ENCODE measurements around the gene CFAP73.

The CFAP73 gene

DNA sequence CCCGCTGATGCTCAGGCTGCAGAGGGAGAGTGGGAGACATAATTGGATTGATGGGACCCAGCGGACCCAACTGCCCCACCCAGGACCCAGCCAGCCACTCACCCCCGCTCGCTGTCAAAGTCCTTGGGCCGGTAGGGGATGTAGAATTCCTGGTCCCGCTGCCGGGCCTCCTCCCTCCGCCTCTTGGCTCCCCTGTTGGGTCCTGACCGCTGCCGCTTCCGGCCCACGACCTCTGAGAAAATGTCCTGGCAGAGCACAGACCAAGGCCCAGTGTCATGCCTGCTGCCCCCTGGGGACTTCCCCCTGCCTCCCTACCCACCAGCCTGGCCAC is 13.5 kb downstream of the CFAP73 start:
- no peak for DNase-seq (ENCODE audit: low read depth in 1 of 2, low spot score in 1 of 2)

GRCh38 chr12:113164014-113164413 is 14.5 kb downstream of the CFAP73 start:
- DNase-seq (ENCODE audit: low read depth in 1 of 2, low spot score in 1 of 2): no peak

DNA sequence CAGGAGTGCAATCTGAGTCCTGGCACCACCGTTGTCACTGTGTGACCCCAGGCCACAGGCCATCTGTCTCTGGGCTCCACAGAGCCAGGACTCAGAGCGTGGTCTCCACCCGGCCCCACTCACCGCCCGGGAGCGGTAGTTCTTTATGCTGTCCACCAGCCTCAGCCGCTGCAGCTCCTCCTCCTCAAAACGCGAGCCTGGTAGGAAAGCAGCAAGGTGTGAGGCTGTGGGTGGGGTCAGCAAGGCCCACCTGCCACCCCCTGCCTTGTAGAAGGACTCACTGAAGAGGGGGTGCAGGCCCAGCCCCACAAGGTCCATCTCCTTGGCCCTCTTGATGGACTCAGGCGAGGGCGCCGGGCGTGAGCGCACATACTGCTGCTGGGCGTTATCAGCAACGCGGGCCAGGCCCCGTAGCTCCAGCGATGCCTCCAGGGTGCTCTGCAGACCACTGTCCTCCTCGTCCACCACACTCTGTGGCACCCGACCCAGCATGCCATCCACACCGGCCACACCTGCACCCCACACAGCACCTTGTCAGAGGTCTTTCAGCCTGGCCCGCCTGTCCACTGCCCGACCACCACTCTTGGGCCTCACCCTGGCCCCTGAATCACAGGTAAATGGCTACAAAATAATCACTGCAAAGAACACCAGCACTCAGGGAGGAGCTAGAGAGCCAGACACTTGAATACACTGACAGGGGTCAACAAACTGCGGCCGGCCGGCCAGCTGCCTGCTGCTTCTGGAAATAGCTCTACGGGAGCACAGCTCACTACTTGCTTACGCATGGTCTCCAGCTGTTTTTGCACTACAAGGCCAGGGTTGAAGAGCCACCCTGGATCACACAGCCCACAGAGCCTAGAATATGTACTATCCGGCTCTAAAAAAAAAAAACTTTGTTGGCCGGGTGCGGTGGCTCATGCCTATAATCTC is 16.3 kb downstream of the CFAP73 start:
- no peak for DNase-seq (ENCODE audit: low read depth in 1 of 2, low spot score in 1 of 2)

DNA sequence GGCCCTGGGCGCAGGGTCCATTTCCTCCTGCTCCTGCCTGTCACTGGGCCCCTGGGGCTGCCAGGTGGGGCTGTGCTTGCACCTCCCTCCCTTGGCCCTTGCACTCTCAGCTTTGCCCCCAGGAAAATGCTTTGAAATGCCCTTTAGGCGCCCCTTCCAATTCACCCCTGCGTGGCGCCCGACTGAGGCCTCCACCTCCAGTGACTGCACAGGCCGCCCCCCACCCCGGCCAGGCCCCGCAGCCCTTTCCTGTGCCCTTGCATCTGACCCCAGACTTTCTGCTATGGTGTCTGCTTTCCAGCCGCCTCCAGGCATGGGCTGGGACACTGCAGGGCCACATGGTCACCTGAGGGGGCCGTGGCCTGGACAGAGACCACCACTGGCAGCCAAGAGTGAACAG is 18.3 kb downstream of the CFAP73 start:
- no peak for DNase-seq (ENCODE audit: low read depth in 1 of 2, low spot score in 1 of 2)

GRCh38 chr12:113169697-113170096 is 20.2 kb downstream of the CFAP73 start:
- DNase-seq (ENCODE audit: low read depth in 1 of 2, low spot score in 1 of 2): no peak

DNA sequence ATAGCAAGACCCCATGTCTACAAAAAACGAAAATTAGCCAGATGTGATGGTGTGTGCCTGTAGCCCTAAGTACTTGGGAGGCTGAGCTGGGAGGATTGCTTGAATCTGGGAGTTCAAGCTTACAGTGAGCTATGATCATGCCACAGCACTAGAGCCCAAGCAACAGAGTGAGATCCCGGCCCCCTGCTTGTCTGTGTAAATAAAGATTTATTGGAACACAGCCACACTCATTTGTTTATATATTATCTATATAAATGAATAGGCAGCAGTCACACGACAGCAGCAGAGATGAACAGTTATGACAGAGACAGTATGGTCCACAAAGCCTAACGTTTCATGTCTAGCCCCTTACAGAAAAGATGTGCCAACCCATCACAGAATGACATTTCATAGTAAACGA is 20.9 kb downstream of the CFAP73 start:
- no peak for DNase-seq (ENCODE audit: low read depth in 1 of 2, low spot score in 1 of 2)

- no peak for DNase-seq (ENCODE audit: low read depth in 1 of 2, low spot score in 1 of 2)
These were observed 21.4 kb downstream of the CFAP73 start for GRCh38 chr12:113170926-113171325.

DNA sequence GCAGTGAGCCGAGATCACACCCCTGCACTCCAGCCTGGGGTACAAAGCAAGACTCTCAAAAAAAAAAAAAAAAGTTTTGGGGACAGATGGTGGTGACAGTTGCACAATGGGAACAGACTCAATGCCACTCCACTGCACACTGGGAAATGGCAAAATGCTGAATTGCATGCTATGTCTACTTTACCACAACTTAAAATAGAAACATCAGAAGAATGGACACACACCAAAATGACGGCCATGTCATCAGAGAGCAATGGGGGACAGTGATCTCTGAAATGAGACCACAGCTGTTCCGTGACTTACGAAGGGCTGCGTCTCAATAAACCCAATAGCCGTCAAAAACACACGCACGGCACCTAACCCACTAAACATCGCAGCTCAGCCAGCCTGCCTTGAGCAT is 22.0 kb downstream of the CFAP73 start:
- DNase-seq (ENCODE audit: low read depth in 1 of 2, low spot score in 1 of 2): no peak

- no peak for DNase-seq (ENCODE audit: low read depth in 1 of 2, low spot score in 1 of 2)
These were observed 22.7 kb downstream of the CFAP73 start for GRCh38 chr12:113172185-113172584.

DNA sequence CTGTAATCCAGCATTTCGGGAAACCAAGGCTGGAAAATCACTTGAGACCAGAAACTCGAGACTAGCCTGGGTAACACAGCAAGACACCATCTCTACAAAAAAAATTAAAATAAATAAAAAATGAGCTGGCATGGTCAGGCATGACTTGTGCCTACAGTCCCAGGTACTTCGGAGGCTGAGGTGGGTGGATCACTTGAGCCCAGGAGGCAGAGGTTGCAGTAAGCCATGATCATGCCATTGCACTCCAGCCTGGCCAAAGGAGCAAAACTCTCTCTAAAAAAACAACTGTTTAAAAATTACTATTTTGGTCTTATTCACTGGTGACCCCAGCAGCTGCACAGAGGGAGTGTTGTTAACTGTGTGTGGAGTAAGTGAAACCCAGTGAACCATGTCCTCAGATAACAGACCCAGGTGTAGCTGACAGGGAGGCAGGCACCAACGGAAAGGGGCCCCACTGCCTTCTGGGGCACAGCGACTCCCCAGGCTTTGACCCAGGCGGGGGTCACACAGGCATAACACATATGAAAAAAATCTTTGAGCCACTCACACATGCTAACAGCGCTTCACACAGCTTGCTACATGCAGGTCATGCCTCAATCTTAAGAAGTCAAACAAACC is 23.7 kb downstream of the CFAP73 start:
- no peak for DNase-seq (ENCODE audit: low read depth in 1 of 2, low spot score in 1 of 2)

- peak; percentile 64 to 71 for DNase-seq (ENCODE audit: low read depth in 1 of 2, low spot score in 1 of 2)
These were observed 25.2 kb downstream of the CFAP73 start for GRCh38 chr12:113174461-113175384.

- no peak for DNase-seq (ENCODE audit: low read depth in 1 of 2, low spot score in 1 of 2)
These were observed 29.5 kb downstream of the CFAP73 start for GRCh38 chr12:113179023-113179422.

GRCh38 chr12:113180333-113180732 is 30.8 kb downstream of the CFAP73 start:
- no peak for DNase-seq (ENCODE audit: low read depth in 1 of 2, low spot score in 1 of 2)

DNA sequence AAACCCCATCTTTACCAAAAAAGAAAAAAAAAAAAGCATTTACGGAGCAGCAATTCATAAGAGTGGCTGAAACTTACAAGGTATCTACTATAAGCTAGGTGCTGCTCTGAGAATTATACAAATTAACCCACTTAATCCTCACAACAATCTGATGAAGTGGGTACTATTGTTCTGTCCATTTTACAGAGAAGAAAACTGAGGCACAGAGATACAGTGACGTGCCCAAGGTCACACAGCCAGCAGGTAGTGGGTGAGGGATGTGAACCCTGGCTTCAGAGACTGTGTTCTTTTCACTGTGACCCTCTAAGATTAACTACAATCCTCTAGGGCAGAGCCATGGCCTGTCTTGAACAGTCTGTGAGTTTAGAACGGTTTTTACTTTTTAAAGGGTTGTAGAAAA is 32.5 kb downstream of the CFAP73 start:
- DNase-seq (ENCODE audit: low read depth in 1 of 2, low spot score in 1 of 2): no peak

GRCh38 chr12:113183030-113183589 is 33.6 kb downstream of the CFAP73 start:
- no peak for DNase-seq (ENCODE audit: low read depth in 1 of 2, low spot score in 1 of 2)

- no peak for DNase-seq (ENCODE audit: low read depth in 1 of 2, low spot score in 1 of 2)
These were observed 34.8 kb downstream of the CFAP73 start for GRCh38 chr12:113184098-113184899.

GRCh38 chr12:113184900-113185179 is 35.3 kb downstream of the CFAP73 start:
- peak; percentile 75 for DNase-seq (ENCODE audit: low read depth in 1 of 2, low spot score in 1 of 2)

GRCh38 chr12:113185180-113186032 is 35.9 kb downstream of the CFAP73 start, which contains the start of the genes DDX54 and RITA1:
TSS of gene DDX54 (minus strand) at chr12:113185478. CDS start at chr12:113185451, 27 bp downstream.
TSS of gene RITA1 (plus strand) at chr12:113185721. CDS start at chr12:113186747, 1,026 bp downstream.
- peak; percentile 72 to 73 for DNase-seq (ENCODE audit: low read depth in 1 of 2, low spot score in 1 of 2)

GRCh38 chr12:113186033-113186365 is 36.5 kb downstream of the CFAP73 start:
- DNase-seq (ENCODE audit: low read depth in 1 of 2, low spot score in 1 of 2): no peak
